Activated CD4-positive, alpha-beta T cell treated with anti-CD3 and anti-CD28 coated beads, Interleukin-2, Interleukin-4, amounts not matched to agents 100 ng/mL and 50 ng/mL, durations not matched to agents 16 hours and 8 hours (primary cell): ENCODE measurements around the gene CUEDC1.
"Not testable (repeated sequence)": the region's sequence is repeated elsewhere in the genome, so short reads cannot be mapped to it uniquely, and the experiment has no call there.

Source experiments
- DNase-seq: peaks from one replicate; pipeline ENCODE4 v3.0.0-alpha.2; 2020; ENCODE audit warnings: low spot score

CUEDC1 gene

DNA sequence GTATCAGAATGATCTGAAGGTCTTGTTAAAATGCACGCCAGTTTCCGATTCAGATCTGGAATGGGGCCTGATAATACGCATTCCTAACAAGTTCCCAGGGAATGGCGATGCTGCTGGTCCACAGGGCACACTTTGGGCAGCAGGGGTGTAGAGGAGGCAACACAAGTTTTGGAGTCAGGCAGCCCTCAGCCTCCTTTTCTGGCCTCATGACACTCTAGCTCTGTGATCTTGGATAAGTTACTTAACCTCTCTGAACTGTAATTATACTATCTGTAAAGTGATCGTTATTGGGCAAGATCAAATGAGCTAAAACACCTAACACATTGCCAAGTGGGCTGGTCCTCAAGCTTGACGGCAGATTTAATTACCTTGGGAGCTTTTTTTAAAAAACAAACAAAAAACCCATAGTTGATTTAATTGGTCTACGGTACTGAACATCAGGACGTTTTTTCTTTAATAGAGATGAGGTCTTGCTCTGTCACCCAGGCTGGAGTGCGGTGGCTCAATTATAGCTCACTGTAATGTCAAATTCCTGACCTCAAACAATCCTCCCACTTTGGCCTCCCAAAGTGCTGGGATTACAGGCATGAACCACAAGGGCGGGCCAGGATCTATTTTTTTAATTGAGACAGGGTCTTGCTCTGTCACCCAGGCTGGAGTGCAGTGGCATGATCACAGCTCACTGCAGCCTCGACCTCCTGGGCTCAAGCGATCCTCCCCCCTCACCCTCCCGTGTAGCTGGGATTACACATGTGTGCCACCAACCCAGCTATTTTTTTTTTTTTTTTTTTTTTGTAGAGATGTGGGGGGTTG lies 95.4 kb downstream of the CUEDC1 start:
- DNase-seq: no peak

DNA sequence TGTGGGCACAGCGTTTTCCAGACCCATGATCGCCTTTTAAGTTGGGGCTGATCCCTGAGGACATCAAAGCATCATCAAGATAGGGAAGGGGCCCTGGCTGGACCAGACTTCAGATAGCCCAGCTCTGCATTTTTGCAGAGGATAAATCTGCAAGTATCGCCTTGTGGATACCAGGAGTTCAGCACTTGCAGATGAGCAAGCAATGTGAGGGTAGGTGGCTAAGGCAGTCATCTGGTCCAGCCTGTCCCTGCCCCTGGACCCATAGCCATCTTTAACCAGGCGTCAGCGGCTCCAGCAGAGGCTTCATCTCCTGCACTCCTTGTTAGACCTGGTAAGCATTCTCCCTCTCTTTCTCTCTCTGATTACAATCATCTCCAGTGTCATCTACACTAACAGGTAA lies 96.4 kb downstream of the CUEDC1 start:
- no peak for DNase-seq

GRCh38 chr17:57856792-57857620 lies 98.2 kb downstream of the CUEDC1 start:
- no peak for DNase-seq

- no peak for DNase-seq
These were observed 99.7 kb downstream of the CUEDC1 start for GRCh38 chr17:57855391-57856035.

DNA sequence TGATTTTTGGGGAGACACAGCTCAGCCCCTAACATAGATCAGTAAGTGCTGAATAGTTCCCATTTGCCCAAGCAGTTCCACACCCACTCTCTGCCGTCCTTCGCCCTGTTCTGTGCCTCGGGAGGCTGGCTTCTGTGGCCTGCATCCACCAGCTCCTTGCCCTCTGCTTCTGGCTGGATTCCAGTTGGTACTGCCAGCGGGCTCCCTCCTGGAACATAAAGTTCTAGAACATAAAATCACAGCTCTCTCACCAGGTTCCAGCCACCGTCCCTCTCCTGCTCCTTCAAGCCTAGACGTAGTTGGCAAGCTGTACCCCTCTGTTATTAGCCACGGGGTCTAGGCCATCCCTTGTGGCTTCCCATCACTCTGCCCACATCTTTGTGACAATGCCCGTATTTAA lies 101.5 kb downstream of the CUEDC1 start:
- no peak for DNase-seq

DNA sequence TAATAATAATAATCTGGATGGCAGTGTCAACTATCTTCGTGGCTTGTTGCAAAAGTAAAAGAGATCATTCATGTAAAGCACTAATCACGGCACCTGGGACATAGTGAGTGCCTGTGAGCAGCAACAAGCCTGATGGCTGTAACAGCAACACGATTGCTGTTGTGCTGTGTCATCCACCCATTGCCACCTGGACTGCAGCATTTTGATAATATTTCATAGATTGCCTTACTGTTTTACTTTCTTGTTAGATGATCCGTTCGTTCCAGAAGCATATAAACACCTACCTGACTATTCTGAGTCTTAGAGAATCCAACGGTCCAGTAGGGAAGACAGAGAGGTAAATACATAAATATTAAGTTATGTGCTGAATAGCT lies 102.3 kb downstream of the CUEDC1 start:
- no peak for DNase-seq

- no peak for DNase-seq
These were observed 102.9 kb downstream of the CUEDC1 start for GRCh38 chr17:57852092-57852954.

- peak; percentile 98 for DNase-seq
These were observed 105.1 kb downstream of the CUEDC1 start, which contains the start of gene MRPS23 for GRCh38 chr17:57849874-57850754. TSS of gene MRPS23 (minus strand) at chr17:57850044. CDS start at chr17:57850010, 34 bp downstream.

DNA sequence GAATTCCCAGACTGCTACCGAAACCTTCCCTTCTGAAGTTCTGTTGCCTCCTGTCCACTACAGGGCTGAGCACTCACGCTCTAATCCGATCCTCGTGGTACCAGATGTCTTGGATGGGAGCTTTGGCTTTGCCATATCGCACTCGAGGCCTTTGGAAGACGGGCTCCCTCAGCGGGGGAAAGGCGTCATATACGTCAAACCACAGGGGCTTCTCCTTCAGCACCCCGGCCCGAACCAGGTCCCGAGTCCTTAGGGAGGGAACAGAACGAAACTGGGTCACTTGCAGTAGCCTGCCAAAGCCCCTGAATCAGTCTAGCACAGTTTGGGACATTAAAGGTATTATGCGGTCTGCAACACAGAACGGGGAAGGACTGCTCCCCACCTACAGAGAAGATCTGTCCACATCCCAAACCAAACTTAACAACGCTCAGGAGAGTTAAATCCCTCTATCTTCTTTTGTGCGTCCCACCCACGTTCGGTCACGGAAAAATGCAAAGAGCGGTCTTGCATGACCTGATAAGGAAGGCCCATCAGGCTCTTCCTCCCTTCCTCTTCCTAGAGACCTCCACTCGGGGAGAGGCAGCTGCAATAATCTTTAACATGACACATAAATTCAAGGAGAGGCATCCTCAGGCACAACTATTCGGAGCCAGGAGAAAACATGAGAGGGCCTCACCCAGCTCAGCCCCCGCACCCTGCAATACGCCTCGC lies 105.9 kb downstream of the CUEDC1 start:
- DNase-seq: no peak

DNA sequence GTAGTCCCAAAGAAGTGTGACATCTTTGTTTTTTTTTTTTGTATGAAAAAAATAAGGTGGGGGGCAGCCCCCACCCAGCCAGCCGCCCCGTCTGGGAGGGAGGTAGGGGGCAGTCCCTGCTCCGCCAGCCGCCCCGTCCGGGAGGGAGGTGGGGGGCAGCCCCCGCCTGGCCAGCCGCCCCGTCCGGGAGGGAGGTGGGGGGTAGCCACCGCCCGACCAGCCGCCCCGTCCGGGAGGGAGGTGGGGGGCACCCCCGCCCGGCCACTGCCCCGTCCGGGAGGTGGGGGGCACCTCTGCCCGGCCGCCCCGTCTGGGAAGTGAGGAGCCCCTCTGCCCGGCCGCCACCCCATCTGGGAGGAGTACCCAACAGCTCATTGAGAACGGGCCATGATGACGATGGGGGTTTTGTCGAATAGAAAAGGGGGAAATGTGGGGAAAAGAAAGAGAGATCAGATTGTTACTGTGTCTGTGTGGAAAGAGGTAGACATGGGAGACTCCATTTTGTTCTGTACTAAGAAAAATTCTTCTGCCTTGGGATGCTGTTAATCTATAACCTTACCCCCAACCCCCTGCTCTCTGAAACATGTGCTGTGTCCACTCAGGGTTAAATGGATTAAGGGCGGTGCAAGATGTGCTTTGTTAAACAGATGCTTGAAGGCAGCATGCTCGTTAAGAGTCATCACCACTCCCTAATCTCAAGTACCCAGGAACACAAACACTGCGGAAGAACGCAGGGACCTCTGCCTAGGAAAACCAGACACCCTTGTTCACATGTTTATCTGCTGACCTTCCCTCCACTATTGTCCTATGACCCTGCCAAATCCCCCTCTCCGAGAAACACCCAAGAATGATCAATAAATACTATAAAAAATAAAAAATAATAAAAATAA lies 108.9 kb downstream of the CUEDC1 start:
- DNase-seq: not testable (repeated sequence)

DNA sequence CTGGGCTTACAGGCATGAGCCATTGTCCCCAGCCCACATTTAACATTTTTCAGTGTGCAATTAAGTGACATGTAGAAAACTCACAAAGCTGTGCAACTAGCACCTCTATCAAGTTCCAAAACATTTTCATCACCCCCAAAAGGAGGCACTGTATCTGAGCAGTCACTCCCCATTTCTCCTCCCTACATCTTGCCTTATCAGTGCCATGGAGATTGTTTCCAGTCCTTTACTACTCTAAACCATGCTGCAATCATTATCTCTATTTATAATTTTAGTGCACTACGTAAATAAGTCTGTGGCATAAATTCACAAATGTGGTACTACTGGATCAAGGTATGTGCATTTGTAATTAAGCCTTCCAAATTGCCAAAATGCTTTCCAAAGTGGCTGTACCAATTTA lies 112.9 kb downstream of the CUEDC1 start:
- DNase-seq: no peak

DNA sequence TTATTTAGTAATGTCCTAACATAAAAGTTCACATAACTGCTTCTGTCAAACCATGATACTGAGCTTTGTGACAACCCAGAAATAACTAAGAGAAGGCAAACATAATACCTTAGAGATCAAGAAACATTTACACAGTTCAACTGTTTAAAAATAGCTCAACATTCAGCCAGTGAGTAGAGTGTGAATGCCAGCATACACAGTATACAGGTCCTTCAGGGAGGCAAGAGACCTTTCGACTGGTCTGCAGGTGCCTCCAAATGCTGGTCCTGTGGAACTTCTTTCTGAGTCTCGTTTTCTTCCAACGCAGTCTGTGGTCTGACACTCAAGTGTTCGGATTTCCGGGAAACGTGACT lies 115.7 kb downstream of the CUEDC1 start:
- DNase-seq: no peak

- DNase-seq: no peak
These were observed 116.2 kb downstream of the CUEDC1 start for GRCh38 chr17:57838857-57839570.

DNA sequence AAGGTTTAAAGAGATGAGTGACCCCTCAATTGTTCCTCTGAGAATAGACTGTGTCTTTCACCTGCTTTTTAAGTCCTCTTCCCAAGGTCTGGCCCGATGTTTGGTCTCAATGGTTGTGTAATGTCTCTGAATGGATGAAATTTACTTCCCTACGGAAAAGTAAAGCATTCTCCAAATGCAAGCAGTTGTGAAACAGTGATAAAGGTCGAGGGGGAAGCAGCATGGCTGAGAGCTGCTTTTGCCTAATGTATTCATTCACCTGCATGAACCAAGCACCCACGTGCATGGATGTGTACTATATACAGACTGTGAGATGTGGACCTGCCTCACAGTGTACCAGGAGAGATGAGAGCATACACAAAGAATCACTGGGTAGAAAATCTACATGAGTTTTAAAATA lies 116.8 kb downstream of the CUEDC1 start:
- DNase-seq: no peak

DNA sequence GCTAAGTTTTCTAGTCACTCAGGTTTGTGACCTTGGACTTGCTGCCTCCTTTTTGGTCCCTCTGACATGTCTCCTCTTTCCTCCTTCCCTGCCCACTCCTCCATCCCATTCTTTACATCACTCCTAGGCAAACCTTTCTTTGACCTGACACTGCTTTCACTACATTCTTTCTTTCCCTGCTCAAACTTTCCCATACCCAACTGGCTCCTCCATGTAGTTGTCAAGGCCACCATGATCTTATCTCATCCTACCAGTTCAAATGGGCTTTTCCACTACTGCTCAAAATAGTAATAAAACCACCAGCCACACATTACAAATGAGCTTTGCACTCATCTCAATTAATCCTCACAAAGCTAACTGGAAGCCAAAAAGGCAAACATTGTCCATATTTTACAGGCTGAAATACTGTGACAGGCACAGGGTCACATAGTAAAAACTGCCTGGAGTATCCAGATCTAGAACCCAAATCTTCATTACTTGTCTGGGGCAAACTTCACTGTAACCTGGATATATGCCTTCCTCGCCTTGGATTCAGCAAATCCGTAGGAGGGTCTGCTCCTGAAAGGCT lies 119.8 kb downstream of the CUEDC1 start:
- no peak for DNase-seq

- peak; percentile 20 for DNase-seq
These were observed 121.0 kb downstream of the CUEDC1 start for GRCh38 chr17:57834146-57834741.

- peak; percentile 73 for DNase-seq
These were observed 121.9 kb downstream of the CUEDC1 start for GRCh38 chr17:57833179-57833939.
